Measurements from ENCODE around the gene CCDC192.

Gene CCDC192

DNA sequence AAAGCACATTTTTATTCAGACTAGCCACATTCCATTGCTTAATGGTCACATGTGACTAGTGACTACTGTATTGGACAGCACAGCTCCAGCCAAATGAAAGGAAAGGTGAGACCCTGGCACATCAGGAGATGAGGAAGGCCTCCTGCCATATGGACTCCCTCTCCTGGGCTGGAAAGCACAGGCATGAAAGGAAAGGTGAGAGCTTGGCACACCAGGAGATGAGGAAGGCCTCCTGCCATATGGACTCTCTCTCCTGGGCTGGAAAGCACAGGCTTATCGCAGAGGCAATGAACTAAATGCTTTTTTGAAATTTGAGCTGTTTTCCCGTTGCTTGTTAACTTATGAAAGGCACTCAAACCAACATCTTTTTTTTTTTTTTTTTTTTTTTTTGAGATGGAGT is 235.6 kb downstream of the CCDC192 start:
- TF ChIP-seq, protein P1, sequence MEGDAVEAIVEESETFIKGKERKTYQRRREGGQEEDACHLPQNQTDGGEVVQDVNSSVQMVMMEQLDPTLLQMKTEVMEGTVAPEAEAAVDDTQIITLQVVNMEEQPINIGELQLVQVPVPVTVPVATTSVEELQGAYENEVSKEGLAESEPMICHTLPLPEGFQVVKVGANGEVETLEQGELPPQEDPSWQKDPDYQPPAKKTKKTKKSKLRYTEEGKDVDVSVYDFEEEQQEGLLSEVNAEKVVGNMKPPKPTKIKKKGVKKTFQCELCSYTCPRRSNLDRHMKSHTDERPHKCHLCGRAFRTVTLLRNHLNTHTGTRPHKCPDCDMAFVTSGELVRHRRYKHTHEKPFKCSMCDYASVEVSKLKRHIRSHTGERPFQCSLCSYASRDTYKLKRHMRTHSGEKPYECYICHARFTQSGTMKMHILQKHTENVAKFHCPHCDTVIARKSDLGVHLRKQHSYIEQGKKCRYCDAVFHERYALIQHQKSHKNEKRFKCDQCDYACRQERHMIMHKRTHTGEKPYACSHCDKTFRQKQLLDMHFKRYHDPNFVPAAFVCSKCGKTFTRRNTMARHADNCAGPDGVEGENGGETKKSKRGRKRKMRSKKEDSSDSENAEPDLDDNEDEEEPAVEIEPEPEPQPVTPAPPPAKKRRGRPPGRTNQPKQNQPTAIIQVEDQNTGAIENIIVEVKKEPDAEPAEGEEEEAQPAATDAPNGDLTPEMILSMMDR (conservative IDR thresholded peaks at IDR 0.05; ENCODE audit: low read depth, low read length), result no peak
- Histone ChIP-seq H3K36me3 (ENCODE audit: insufficient read depth) (no peaks in the 10 kb centered on the region), H3K4me2 (no peak overlapping the region), H3K27me3 (ENCODE audit: insufficient read depth, low read depth) (no peaks in the 10 kb centered on the region), H3K4me1 (ENCODE audit: low read depth, poor library complexity, severe bottlenecking) (peaks cover 20% of the 10 kb centered on the region), H3K79me2 (ENCODE audit: insufficient read depth, low read depth) (no peaks in the 10 kb centered on the region), H3K9ac (no peak overlapping the region), H3K27ac (no peak overlapping the region), H4K20me1 (ENCODE audit: insufficient read depth) (no peaks in the 10 kb centered on the region), H2AFZ (ENCODE audit: low read depth) (no peak overlapping the region), H3K4me3 (IDR thresholded peaks at IDR 0.05; ENCODE audit: insufficient read depth, low read depth, low read length) (no peak overlapping the region)

DNA sequence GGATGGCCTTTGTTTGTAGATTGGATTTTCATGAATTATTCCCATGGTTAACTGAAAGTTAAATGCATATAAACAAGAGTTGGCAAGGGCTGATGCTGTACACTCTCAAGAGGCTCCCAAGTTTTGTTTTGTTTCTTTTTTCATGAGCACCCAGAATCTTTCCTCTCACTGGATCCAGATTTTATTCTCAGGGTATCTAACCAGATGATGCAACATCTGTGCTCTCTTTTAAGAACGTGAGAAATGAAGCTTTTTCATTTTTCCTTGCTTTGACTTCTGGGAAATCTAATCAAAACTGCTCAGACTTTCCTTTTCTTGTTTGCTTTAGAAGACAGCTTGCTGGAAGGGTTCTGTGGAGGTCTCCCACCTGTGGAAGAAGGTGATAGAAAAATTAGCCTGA is 237.7 kb downstream of the CCDC192 start:
- no peaks in the 10 kb centered on the region for H3K79me2 ChIP-seq (ENCODE audit: insufficient read depth, low read depth)
- no peaks in the 10 kb centered on the region for H4K20me1 ChIP-seq (ENCODE audit: insufficient read depth)
- H3K9ac ChIP-seq, result no peak overlapping the region
- TF ChIP-seq, protein P1 (conservative IDR thresholded peaks at IDR 0.05; ENCODE audit: low read depth, low read length), result no peak
- H3K36me3 ChIP-seq (ENCODE audit: insufficient read depth), result no peaks in the 10 kb centered on the region
- no peak overlapping the region for H2AFZ ChIP-seq (ENCODE audit: low read depth)
- H3K27me3 ChIP-seq (ENCODE audit: insufficient read depth, low read depth), result no peaks in the 10 kb centered on the region
- no peak overlapping the region for H3K27ac ChIP-seq
- H3K4me1 ChIP-seq (ENCODE audit: low read depth, poor library complexity, severe bottlenecking), result peaks cover 20% of the 10 kb centered on the region
- no peak overlapping the region for H3K4me3 ChIP-seq (IDR thresholded peaks at IDR 0.05; ENCODE audit: insufficient read depth, low read depth, low read length)
- no peak overlapping the region for H3K4me2 ChIP-seq

DNA sequence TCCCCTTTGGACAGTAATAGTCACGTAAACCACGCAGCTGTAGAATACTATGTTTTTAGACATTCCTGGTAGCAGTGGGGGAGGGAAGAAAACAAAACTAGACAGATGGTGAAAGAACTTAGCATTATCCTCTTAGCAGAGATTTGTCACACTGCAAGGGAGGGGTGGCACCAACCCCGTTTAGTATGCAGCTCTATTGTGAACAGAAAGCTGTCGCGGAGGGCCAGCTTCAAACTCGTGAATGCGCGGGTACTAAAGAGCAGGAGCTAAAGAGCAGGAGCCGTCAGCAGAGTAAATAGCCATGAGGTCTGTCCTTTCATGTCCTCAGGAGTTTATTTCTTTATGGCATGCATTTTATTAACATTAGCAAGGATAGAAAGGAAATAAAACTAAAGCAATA is 238.5 kb downstream of the CCDC192 start:
- H2AFZ ChIP-seq (ENCODE audit: low read depth), result no peak overlapping the region
- H3K4me2 ChIP-seq, result no peak overlapping the region; the same call in 1 of the 2 replicates
- H3K79me2 ChIP-seq (ENCODE audit: insufficient read depth, low read depth), result no peaks in the 10 kb centered on the region
- H3K4me1 ChIP-seq (ENCODE audit: low read depth, poor library complexity, severe bottlenecking), result peaks cover 20% of the 10 kb centered on the region
- H3K27me3 ChIP-seq (ENCODE audit: insufficient read depth, low read depth), result no peaks in the 10 kb centered on the region
- H4K20me1 ChIP-seq (ENCODE audit: insufficient read depth), result no peaks in the 10 kb centered on the region
- no peaks in the 10 kb centered on the region for H3K36me3 ChIP-seq (ENCODE audit: insufficient read depth)
- H3K27ac ChIP-seq, result no peak overlapping the region
- no peak overlapping the region for H3K4me3 ChIP-seq (IDR thresholded peaks at IDR 0.05; ENCODE audit: insufficient read depth, low read depth, low read length)
- TF ChIP-seq, protein P1 (conservative IDR thresholded peaks at IDR 0.05; ENCODE audit: low read depth, low read length), result no peak
- no peak overlapping the region for H3K9ac ChIP-seq

DNA sequence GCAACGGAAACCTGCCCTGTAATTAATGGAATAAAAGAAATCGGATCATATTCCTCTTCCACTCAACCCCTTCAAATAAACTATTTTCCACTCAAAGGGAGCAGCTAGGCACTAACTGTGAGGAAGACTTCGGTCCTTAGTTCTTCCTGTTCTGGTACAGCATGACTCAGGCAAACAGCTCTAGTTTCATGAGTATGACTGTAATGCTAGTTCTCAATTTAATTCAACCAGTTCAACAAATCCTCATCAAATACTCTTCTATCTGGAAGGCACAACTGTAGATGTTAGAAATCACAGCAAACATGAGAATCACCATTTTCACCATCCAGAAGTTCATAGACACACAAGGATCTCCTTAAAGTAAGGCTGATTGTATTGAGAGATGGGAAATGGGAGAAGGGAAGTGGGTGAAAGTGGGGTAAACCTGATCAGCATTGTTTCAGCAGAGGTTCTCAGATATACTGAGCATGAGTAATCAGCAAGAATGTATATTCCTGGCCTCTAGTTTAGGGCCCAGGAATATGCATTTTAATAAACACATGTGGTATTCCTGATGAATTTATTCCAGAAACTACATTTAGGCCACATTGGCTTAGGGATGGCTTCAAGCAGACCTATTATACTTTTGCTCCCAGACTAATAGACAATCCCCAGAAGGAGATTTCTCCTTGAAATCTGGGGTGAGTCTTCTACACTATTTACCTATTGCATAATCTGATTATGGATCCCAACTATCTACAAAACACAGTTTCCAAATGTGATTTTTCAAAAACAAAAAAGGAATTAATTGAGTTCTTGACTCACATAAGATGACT is 239.3 kb downstream of the CCDC192 start:
- H3K27me3 ChIP-seq (ENCODE audit: insufficient read depth, low read depth), result no peaks in the 10 kb centered on the region
- no peak overlapping the region for H3K9ac ChIP-seq
- no peak overlapping the region for H2AFZ ChIP-seq (ENCODE audit: low read depth)
- H3K79me2 ChIP-seq (ENCODE audit: insufficient read depth, low read depth), result no peaks in the 10 kb centered on the region
- no peak overlapping the region for H3K27ac ChIP-seq
- TF ChIP-seq, protein P1 (conservative IDR thresholded peaks at IDR 0.05; ENCODE audit: low read depth, low read length), result no peak
- H3K4me3 ChIP-seq (IDR thresholded peaks at IDR 0.05; ENCODE audit: insufficient read depth, low read depth, low read length), result no peak overlapping the region
- no peaks in the 10 kb centered on the region for H4K20me1 ChIP-seq (ENCODE audit: insufficient read depth)
- no peaks in the 10 kb centered on the region for H3K36me3 ChIP-seq (ENCODE audit: insufficient read depth)
- peaks cover 20% of the 10 kb centered on the region for H3K4me1 ChIP-seq (ENCODE audit: low read depth, poor library complexity, severe bottlenecking)
- peak overlapping the region; percentile 38 for H3K4me2 ChIP-seq

All from KMS-11 (cell line).